GM23248 (cell line): ENCODE measurements around the gene MRPL42.

ENCODE experiments used
- EZH2 ChIP-seq: fragments of 200-600 bp; sonication (generic); IDR thresholded peaks from 2 replicates; pipeline ENCODE4 v1.6.1; 2018; ENCODE audit warnings: antibody characterized with exemption, mild to moderate bottlenecking; ENCODE audit not compliant: insufficient read depth, poor library complexity, severe bottlenecking
- EZH2phosphoT487 ChIP-seq: fragments of 200-600 bp; sonication (generic); IDR thresholded peaks from 2 replicates; pipeline ENCODE4 v1.6.1; 2018; ENCODE audit warnings: antibody characterized with exemption, moderate library complexity, mild to moderate bottlenecking, low read depth; ENCODE audit not compliant: insufficient read depth

DNA sequence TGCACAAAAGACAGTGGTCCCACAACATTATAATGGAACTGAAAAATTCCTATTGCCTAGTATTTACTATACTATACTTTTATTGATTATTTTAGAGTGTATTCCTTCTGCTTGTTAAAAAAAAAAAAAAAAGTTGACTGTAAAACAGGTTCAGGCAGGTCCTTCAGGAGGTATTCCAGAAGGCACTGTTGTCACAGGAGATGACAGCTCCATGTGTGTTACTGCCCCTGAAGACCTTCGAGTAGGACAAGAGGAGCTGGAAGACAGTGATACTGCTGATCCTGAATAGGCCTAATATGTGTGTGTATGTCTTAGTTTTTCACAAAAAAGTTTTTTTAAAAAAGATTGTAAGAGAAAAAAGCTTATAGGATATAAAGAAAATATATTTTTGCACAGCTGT, 37.9 kb upstream of the MRPL42 start:
- TF ChIP-seq EZH2 (no peak), EZH2phosphoT487 (no peak)
